Uterus (tissue), 2 donors: ENCODE measurements around the gene SMIM38.

Source experiments
- POLR2A ChIP-seq, 2 donors: fragments of 450-650 bp; IDR thresholded peaks; one replicate each; pipeline ENCODE4 v1.6.1; 2016; ENCODE audit warnings: antibody characterized with exemption in 2 of 2, mild to moderate bottlenecking in 1 of 2, moderate library complexity in 1 of 2
- TF ChIP-seq, protein P1 (sequence below), 4 experiments: fragments of 200-600 bp in 2 of 4; fragments of 450-650 bp in 2 of 4; sonication (generic) in 2 of 4; IDR thresholded peaks; one replicate each; pipeline ENCODE4 v1.5.1; 2016 to 2019; ENCODE audit warnings: antibody characterized with exemption in 4 of 4, mild to moderate bottlenecking in 2 of 4, moderate library complexity in 1 of 4

DNA sequence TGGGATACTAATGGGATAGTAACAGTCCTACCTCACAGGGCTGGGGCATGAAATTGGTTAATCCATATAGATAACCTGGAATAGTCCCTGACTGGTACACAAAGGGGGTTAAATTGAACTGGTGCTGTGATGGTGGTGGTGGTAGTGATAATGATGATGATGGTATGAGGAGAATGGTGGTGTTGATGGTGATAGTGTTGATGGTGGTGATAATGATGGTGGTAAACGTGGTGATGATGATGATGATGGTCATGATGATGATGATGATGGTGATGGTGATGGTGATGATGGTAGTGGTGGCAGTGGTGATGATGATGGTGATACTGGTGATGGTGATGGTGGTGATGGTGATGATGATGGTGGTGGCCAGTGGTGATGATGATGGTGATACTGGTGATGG lies 38.7 kb downstream of the SMIM38 start:
- TF ChIP-seq POLR2A (IDR thresholded peaks at IDR 0.05): no peak
- TF ChIP-seq, protein P1, sequence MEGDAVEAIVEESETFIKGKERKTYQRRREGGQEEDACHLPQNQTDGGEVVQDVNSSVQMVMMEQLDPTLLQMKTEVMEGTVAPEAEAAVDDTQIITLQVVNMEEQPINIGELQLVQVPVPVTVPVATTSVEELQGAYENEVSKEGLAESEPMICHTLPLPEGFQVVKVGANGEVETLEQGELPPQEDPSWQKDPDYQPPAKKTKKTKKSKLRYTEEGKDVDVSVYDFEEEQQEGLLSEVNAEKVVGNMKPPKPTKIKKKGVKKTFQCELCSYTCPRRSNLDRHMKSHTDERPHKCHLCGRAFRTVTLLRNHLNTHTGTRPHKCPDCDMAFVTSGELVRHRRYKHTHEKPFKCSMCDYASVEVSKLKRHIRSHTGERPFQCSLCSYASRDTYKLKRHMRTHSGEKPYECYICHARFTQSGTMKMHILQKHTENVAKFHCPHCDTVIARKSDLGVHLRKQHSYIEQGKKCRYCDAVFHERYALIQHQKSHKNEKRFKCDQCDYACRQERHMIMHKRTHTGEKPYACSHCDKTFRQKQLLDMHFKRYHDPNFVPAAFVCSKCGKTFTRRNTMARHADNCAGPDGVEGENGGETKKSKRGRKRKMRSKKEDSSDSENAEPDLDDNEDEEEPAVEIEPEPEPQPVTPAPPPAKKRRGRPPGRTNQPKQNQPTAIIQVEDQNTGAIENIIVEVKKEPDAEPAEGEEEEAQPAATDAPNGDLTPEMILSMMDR (IDR thresholded peaks at IDR 0.05): no peak
